ENCODE measurements around the gene TCTA. TPM values are rescaled to one million over a fixed set of nuclear protein-coding genes. Genes with fewer than 3 reads are reported as not detected.

TCTA gene
- total and polyA plus RNA-seq, 10 of the 15 experiments (the other 5 are each of a cell fraction or from before 2014, with no cell fraction given) = 6.5 to 30.5 (median 18.3) TPM

- TF ChIP-seq ZNF687 (IDR thresholded peaks at IDR 0.05) (no peak), CEBPZ (IDR thresholded peaks at IDR 0.05; ENCODE audit: low read depth, low read length) (no peak), RUNX3 (IDR thresholded peaks at IDR 0.05; ENCODE audit: low read length) (no peak), IKZF2 (IDR thresholded peaks at IDR 0.05) (no peak), TAF1 (IDR thresholded peaks at IDR 0.05; ENCODE audit: borderline replicate concordance, low read depth, low read length) (no peak), CEBPB (IDR thresholded peaks at IDR 0.05; ENCODE audit: borderline replicate concordance in 1 of 2, low read depth in 2 of 2, low read length in 2 of 2) (no peak)
Measured at GRCh38 chr3:49422379-49423248, 10.4 kb downstream of the TCTA start, which contains the start of gene AMT (continued).
